Measurements from ENCODE around the gene PMM2.
"Not testable (repeated sequence)": the region's sequence is repeated elsewhere in the genome, so short reads cannot be mapped to it uniquely, and the experiment has no call there.

PMM2 gene

DNA sequence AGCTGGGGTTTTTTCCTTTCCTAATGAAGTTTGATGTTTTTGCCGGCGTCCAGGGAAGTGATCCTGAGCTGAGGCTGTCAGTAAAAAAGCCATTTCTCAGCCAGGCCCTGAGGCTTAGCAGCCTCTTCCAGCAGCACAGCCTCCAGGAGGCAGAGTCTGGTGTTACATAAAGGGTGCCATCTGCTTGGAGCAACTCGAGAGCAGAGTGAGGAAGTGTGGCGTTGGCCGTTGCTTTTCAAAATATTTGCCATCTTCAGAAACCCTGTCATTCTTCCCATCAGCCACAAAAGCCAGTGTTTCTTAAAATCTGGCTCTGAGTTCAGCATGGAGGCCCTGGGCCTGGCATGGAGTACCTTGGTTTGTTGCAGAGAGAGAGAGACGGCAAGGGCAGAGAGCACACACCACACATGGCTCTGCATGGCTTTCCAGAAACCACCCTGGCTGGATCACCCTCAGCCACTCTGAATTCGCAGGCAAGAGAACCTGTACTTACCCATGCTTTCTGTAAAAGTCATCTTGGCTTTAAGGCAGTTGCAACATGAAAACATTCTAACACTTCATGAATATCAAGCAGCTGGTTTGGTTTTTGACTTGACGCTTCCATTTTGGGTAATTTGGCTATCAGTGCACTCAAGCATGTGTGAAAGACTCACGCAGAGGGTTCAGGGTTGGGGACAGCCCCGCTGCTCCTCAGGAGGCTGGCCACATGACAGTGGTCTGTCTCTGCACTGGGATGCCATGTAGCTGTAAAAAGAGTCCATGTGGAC, 21.0 kb downstream of the PMM2 start:
- ATAC-seq: peak; percentile 47

DNA sequence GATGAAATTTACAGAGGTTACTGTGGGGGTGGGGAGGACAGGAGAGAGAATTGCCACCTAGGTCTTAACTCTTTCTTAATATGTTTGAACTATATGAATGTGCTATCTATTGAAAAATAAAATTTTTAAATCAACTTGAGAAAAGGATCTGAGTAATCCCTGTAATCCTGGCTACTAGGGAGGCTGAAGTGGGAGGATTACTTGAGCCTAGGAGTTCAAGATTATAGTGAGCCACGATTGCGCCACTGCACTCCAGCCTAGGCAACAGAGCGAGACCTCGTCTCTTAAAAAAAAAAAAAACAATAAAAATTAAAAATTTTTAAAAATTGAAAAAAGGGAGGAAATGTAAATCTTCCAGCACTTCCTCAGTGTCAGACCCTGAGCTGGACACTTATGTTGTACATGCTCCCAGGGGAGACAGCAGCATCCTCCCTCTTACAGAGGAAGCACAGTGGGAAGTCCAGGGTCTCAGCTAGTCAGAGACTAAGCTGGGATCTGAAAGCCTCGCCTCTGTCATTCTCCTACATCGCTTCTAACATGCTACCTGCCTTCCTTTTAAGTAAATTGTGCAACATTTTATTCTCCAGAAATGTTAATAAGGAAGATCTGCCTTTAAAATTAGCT, 21.9 kb downstream of the PMM2 start:
- no peak for DNase-seq
- no peak for ATAC-seq

More for the DNA sequence above, 21.0 kb downstream of the PMM2 start:
- no peak for DNase-seq

DNA sequence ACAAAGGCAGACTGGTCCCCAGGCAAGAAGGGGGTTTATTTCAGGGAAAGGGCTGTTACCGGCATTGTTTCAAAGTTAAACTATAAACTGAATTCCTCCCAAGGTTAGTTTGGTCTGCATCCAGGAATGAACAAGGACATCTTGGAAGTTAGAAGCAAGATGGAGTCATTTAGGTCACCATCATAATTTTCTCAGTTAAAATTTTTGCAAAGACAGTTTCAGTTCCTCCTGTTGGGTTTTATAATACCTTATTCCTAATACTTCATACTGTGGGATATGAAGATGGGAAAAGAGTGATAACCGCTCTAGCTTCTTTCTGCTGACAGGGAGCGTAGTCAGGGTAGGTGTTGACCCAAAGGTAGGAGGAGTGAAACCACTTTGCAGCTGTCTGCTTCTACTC, 24.8 kb downstream of the PMM2 start:
- no peak for ATAC-seq
- DNase-seq: no peak

DNA sequence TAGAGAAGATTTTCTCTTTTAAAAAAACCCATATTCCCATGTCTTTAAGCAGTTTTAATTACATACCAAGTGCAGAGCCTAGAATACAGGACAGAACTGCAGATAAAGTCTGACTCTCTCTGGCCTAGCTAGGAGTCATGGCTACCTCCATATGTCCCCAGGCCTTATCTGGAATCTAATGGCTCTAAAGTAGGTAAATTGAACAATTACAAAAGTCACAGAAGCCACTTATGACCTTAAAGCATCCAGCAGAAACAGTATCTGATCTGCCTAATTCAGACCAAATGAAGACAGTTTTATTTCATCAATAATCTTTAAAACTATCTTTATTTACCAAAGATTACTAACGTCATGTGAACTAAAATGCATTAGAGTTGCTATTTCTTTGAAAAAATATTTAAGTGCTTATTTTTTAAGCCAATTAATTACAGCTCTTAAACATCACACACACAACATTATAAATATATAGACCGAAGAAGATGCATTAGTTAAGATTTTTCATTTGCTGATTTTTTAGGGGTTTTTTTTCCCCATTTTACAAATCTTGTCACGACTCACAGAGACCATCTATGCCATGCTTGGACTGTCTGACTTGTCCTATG, 28.7 kb downstream of the PMM2 start:
- ATAC-seq (no peak), DNase-seq (no peak)

DNA sequence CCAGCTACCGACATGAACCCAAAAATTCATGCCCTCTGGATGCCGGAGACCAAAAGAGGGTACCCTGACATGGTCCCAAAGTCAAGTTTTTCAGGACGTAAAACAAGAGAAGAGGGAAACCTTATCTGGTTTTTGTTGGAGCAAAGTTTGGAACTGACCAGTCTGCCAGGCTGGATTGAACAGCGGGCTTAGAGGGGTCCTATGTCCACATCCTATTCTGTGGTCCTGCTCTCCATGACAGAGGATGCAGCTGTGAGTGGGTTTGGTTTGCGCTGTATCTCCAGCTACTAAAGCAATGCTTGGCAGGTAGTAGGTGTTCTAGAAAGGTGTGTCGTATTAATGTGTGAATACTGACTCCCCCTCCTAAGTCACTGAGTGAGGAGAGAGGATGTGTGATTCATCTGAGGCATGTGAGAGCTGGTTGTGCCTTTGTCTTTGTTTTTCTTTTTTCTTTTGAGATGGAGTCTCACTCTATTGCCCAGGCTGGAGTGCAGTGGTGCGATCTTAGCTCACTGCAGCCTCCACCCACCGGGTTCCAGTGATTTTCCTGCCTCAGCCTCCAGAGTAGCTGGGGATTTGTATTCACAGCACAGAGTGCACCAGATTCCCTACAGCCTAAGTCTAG, 31.0 kb downstream of the PMM2 start:
- ATAC-seq (no peak), DNase-seq (no peak)

DNA sequence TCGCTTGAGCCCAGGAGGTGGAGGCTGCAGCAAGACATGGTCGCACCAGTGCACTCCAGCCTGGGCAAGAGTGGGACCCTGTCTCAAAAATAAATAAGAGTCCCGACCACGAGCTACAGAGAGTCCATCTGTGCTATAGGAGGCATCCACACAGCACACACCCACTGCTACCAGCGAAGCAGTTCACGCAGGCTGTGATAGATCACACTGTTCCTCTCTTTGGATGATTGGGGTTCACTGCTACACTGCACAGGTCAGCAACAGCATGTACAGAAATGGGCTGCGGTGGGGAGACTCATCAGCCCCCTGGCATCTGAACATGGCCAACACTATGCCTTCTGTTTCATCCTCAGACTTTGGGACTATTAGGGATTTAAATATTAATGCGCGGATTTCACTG, 33.8 kb downstream of the PMM2 start:
- ATAC-seq: no peak
- no peak for DNase-seq

DNA sequence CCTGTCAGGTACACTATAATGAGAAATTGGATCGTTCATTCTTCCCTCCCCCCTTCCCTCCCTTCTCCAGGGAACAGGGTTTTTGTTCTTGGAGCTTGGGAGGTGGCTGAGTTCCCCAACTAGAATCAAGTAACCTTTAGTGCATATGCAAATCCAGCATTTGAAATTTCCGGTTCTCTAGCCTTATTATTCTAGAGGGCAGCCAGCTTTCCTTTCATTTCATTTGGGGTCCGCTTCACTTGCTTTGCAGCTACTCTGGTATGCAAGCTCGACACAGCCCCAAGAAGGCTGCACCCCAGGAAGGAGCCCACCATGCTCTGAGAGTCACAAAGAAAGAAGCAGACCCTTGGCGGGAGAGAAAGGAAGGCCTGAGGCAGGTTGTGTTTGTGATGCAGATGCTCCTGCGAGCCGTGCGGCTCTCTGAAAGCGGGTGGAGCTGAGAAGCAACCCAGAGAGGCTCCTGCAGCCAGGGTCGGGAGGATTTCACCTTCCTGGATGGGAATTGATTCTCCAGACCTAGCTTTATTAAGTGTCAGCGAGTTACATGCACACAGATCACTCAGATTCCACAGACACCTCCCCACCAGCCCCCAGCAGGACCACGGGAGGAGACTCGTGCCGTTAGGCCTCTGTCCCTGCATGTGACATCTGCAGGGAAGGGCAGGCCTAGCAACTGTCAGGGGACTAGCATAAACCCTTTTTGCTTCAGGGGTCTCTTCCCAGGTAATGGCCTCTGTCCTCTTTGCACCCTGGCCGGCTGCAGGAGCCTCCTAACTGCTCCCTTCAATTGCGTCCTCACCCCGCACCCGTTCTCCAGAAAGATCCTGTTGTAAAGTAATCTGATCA, 34.5 kb downstream of the PMM2 start:
- no peak for DNase-seq
- no peak for ATAC-seq

DNA sequence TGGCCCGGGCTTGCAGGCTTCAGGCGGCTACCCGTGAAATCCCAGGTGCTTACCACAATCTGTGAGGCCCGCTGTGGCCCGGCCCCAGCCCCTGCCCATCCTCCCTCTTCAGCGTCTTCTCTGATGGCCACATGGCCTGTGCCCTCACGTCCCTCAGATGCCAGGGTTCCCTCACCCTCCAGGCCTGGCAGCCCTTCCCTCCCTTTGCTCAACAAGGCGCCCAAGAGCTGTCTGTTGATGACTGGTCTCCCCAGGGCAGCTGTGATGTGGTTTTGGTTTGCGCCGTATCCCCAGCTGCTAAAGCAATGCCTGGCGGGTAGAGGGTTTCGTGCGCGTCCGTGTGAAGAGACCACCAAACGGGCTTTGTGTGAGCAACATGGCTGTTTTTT, 35.1 kb downstream of the PMM2 start:
- DNase-seq (no peak), ATAC-seq (no peak)

DNA sequence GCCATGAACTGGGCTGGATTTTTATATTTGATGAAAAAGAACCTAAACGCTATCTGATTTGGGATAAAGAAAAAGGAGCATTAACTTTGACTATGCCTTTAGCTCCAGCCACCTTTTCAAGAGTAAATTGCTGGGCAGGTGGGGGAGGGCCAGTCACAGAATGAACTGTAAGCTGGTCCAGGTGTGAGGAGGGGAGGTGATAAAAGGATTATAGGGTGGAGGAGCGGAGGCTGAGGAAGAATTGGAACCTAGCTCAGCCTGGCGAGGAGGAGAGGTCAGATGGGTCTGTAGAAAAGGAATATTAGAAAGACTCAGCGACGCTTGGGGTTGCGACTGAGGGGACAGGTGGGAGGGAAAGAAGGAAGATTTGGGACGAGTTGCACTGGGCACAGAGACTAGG, 39.2 kb downstream of the PMM2 start:
- DNase-seq, ATAC-seq: not testable (repeated sequence)

DNA sequence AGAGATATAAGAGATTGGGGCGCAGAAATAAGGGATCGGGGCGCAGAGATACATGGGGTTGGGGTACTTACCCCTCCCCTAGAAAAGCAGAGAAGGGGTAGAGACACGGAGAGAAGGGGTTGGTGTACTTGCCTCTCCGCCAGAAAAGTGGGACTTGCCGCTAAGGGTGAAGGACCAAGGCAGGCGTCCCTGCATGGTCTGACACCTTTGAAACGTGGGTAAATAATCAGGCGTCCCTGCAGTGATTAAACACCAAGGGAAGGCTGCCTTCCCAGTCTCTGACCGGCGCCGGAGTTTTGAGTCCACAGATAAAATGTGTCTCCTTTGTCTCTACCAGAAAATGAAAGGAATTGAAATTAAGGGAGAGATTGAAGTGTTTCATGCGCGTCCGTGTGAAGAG, 40.0 kb downstream of the PMM2 start:
- ATAC-seq, DNase-seq: not testable (repeated sequence)

DNA sequence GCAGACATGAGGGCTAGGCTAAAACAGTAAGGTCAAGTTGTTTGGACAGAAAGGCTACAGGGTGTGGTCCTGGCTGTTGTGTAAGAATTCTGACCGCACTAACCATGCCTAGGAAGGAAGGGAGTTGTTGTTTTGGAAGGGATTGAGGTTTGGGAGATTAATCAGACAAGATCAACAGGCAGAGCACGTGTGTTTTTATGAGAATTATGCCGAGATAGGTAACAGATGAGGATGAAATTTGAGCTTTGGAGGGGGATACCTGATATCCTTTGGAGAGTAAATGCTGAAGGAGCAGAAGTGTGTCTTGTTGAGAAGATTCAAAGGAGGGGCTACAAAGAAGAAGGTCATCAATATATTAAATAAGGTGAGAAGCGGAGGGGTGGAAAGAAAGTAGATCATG, 44.4 kb downstream of the PMM2 start:
- not testable (repeated sequence) for ATAC-seq, DNase-seq

DNA sequence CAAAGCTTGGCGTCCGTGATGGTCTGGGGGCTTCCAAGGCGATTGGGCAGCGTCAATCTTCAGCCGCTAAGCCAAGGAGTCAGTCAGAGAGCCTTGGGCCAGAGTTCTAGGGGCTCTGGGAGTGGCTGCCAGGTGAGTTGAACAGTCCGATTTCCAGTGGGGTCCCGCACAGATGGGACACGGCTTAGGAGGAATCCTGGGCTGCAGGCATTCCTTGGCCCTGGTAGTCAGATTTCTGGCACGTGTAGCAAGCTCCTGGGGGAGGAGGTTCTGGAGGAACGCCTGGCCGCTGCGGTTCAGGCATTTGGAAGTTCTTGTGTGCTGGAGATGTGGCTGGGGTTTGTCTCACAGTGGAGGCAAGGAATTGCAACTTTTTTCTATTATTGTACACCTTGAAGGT, 45.7 kb downstream of the PMM2 start:
- not testable (repeated sequence) for ATAC-seq, DNase-seq

DNA sequence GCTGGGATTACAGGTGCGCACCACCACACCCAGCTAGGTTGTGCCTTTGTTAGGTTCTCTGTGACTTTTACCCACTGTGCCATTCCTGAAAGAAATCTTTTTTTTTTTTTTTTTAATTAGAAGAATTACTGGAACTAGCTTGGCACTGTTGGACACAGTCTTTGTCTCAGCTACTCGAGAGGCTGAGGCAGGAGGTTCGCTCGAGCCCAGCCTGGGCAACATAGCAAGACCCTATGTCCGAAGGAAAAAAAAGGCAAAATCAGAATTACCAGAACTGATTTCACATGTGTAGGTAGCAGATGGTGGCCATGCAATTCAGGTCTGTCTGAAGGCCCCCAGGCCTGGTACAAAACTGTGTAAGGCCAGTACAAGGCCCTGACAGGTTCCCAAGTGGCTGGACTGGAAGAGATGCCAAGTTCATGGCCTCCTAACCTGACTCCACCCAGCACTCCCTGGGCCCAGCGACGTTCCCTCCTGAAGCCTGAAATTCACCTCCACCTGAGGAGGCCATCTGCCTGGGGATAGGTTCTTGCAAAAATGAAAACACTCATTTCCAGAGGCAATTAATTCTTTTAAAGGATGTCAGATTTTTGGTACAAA, 48.2 kb downstream of the PMM2 start:
- ATAC-seq (no peak), DNase-seq (no peak)

DNA sequence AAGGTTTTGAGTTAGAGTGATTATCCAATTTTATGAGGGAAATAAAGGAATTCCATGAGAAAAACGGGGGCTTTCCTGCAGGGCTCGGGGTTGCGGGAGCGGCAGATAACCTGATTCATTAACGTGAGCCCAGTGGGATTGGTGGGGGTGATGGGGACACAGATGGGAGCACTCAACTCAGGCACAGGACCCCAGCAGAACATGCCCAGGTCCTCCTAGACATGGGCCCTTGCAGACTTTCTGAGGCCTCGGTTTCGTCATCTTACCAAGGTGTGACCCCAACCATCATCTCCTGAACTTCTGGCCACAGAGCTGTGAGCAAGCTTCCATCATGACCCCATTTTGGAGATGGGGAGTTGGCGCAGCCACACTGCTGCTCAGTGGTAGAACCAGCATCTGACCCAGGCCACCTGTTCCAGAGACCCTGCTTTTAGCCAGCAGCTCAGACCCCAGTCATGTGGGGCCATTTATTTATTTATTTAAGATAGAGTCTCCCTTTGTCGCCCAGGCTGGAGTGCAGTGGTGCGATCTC, 48.8 kb downstream of the PMM2 start:
- ATAC-seq (no peak), DNase-seq (no peak)

DNA sequence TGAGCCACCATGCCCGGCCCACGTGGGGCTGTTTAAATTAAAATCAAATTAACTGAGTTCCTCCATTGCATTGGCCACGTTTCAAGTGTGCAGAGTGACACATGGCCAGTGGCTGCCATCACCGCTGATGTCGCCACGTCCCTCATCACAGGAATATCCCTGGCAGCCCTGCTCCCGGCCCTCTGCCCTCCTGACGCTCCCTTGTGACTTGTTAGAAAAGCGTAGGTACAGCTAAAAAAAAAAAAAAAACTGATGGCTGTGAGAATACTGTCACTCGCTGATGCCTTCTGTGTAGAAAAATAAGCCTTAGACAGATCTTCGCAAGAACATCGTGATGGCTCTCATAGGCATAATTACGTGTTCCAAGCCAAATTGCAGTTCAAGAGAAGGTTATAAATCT, 49.5 kb downstream of the PMM2 start:
- ATAC-seq: no peak
- DNase-seq: no peak

DNA sequence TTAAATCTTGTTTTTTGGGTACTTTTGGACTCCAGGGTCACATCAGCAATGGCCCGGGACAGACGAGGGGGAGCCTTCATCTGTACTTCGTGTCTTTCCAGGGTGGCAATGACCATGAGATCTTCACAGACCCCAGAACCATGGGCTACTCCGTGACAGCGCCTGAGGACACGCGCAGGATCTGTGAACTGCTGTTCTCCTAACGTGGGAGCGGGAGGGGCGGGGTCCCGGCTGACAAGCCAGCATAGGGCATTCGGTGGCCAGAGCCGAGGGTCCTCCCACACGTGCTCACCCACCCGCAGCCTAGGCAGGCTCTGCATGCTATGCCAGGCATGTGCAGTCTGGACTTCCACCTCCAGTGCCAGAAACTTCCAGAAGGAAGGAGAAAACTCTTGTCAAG, 50.0 kb downstream of the PMM2 start:
- DNase-seq: no peak
- ATAC-seq: no peak

DNA sequence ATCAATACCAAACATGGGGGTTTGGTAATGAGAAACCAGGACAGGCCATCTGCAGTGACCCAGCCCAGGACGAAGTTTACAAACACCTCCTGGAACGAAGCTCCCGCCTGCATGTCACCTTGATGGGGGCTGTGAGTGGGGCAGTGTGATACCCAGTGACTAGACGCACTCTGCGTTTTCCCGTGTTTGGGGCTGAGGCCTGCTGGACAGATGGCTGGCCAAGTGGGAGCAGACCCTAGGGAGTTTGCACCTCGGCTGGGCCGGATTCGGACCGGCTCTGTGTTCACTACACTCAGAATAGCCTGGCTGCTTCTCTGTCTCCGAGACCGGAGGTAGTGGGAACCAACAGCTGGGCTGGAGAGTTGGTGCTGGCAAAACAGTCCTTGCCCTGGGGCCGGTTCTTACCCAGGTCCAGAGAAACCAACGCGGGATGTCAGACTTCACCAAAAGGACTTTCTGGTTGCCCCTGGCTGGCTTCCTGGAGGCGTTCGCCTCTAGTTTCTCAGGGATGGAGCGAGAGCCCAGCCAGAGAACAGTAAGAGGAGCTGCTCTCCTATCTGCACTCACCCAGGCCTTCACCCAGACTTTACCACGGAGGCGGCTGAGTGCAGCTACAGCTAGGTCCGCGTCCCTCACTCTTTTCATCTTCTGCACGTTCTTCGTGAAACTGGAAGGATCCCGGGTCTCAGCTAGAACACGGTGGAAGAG, 50.7 kb downstream of the PMM2 start:
- DNase-seq: no peak

DNA sequence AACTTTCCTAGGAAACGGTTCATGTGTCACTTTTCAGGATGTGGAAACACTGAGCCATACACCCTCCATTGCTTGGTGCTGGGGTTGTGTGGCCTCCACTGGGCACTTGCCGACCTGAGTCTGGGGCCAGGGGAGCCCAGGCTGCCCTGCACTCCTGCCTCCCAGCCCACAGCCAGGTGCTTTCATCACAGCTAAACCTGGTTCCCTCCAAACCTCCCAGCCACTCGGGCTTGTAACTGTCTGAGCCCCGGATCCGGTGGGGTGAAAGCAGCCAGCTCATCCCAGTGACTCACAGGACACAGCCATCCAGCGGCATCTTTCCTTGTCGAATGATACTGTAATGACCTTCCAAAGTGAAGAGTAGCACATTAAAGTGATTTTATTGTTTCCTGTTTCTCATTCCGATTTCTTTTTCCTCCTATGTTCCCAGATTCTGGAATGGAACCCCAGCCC, 51.3 kb downstream of the PMM2 start:
- DNase-seq (no peak), ATAC-seq (no peak)

More for the DNA sequence above, 50.7 kb downstream of the PMM2 start:
- no peak for ATAC-seq

DNA sequence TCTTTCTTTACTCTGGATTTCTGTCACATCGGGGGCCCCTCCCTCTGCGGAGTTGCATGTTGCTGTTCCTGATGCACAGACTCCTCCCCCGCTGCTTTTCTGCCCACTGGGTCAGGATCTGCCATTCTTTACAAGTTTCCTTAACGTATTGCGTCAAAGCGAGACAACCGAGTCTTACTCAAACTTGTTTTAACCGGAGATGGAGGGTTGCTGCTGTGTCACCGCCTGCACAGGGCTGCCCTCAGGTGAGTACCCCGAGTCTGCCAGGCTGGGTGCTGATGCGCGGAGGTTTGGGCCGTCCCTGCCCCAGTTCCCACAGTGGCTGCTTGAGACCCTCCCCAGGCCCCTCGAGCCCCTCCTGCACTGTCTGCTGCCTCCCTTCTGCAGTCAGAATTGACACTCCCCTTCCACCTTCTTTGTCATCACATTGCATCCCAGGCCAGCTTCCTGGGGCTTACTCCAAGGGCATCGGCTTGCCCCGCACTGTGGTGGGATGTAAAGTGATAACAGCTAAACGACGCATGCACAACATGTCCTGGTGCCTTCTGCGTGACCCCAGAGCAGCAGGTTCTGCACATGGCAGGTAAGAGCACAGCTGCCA, 51.9 kb downstream of the PMM2 start:
- DNase-seq (no peak), ATAC-seq (no peak)

DNA sequence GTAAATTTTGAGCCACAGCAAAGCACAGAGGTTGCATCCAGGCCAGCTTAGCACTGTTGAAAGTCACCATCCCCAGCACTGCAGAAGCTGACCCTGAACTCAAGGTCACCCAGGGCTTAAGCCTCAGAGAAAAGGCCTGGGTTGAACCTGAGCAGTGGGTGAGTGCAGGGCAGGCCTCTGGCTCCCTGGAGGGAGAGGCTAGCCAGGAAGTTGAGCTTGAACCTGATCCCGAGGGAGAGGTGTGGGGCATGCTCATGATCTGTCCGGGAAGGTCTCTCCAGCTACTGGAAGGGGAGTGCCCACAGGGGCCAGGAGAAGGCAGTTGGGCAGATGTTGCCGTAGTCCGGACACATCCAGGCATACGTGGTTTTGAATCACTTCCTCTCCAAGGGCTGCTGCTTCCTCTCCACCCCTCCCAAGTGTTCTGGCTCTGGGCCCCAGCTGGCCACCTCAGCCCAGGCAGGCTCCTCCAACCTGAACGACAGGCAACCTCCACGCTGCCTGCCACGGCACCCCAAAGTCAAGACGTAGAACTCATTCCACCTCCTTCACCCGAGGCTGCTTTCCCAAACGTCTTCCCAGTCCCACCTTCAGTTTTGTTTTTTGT, 52.7 kb downstream of the PMM2 start:
- DNase-seq: no peak

More for the DNA sequence above, 52.7 kb downstream of the PMM2 start:
- no peak for ATAC-seq
